GM21515 (cell line): ENCODE results near the gene NARS2.

Experiments
- ATAC-seq: cut with Tn5 transposase; IDR thresholded peaks from one replicate; pipeline ENCODE4 v1.9.1; 2021; ENCODE audit not compliant: unreplicated experiment

Gene NARS2

DNA sequence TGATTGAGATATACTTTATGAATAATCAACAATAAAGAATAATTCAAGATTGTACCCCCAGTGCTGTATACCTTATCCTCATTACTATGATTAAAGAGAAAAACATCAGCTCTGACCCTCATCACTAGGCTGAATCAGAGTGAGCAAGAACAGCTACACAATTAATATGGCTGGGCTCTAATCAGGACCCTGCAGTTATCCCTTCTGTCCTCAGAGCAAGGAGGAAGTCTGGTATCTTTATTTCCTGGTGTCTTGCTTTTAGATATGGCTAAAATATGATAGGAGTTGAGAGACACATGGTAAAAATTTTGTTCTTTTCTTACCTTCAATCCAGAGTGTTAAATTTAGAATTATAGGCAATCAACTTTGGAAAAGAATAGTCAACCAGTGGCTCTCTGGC lies 128.5 kb downstream of the NARS2 start:
- no peak for ATAC-seq

DNA sequence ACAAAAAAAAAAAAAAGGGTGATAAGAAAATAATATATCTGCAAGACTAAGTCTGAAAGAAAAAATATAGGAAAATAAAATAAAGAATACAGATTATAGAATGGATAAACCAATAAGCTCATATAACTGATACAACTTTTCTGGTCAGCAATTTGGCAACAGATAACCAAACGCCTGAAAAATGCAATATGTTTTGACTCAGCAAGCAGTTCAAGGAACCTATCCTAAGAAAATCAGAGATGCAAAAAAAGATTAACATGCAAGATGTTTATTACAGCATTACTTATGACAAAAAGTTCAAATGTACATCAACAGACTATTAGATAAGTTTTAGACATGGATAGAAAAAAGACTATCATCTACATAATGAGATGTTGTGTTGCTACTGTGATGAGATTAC lies 129.9 kb downstream of the NARS2 start:
- no peak for ATAC-seq

DNA sequence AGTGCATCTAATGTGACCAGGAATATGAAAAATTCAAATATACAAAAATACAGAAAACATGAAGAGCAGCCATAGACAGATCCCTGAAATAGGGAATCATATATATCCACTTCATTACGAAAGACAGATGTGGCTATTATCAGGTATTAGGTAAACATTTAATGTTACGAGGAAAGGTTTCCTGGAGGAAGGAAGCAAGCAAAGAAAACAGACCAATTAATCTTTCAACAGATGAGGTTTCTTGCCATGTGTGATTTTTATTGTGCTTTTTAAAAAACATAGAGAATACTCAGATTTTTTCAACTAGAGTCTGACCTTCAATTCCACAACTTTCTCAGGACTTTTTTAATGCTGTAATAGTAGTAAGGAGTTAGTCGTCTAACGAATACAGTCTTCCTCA lies 132.7 kb downstream of the NARS2 start:
- no peak for ATAC-seq

DNA sequence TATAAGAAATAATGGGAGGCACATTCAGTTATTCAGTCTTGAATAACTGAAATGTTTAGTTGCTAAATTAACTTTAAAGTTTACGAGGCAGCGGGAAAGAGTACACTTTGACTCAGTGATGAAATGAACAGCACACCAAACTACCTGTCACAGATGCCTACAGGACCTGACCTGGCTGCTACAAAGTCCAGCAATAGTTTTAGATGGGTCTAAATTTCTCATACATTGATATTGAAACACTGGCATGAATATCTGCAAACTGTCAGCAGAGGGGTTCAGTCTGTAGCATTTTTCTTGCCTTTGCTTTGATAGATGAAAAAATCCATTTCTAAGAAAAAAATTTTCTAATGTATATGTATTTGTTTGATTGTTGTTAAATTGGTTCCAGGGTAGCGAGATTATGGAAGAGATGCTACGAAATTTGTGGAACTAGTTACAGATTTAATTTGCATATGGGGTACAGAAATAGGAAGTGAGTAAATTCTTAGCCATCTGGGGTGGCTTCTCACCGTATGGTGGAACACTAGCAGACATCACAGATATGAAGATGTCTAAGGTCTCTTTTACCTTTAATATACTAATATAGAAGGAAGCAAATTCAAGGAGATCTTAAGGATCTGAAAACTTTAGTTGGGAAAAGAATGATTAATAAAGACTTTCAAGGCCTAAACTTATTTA lies 136.2 kb downstream of the NARS2 start:
- peak; percentile 88 for ATAC-seq

DNA sequence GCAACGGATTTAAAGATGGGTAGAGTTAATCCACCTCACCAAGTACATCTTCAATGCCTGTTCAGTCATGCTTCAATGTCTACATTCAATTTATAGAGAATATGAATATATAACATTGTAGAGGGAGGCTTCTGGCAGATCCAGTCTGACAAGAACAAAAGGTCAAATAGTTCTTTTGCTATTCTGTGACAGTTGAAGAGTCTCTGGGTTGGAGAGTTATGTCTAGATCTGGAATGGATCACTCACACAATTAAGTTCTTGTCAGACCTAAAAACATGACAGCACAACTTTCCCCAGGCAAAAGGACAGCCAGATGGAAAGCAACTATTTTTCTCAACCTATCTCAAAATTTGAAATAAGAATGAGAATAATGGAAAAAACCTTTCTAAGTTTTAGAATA lies 141.7 kb downstream of the NARS2 start:
- no peak for ATAC-seq

DNA sequence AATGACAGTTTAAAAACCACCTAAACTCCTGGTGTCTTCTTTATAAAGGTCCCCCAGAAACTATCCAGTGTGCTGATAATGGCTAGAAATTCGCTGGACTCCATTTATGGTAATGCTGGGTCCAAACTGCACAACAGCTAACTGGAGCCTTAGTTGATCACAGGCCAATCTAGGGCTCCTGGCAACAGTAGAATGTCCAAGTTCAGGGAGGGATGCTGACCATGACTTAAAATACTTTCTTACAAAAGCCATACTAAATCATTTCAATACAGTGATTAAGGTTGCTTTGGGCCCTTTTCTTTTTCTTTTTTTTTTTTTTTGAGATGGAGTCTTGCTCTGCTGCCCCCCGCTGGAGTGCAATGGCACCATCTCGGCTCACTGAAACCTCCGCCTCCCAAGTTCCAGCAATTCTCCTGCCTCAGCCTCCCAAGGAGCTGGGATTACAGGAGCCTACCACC lies 142.6 kb downstream of the NARS2 start:
- no peak for ATAC-seq

DNA sequence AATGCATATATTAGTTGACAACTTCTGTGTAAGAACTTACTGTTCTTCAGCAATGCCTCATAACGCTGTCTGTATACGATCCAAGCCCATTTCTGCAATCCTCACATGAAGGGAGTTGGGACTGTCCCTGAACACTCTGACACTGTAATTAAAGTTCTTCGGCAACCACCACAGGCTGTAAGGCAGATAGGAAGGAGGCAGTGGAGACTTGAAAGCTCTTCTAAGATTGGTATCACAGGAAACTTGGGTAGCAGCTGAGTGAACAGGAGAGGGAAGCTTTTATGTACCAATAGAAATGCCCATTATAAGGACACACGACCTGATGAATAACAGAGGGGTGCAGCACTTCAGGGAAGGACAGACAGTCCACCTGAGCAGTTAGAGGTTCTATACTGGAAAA lies 145.0 kb downstream of the NARS2 start:
- no peak for ATAC-seq

DNA sequence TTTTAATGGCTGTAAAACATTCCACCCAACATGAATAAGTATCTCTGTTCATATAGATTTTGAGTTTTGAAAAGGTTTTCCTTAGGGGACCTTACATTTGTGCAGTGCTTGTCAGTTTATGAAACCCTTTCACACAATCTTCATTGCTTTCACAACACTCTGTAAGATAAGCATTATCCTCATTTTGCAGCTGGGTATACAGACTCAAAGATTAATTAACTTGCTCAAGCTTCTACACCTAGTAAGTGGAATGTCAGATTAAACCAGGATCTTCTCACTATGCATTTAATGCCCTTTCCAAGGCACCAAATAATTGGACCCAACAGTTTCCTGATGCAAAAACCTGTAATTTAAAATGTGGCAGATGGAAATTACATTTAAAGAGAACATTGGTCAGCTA lies 145.5 kb downstream of the NARS2 start:
- ATAC-seq, result no peak

DNA sequence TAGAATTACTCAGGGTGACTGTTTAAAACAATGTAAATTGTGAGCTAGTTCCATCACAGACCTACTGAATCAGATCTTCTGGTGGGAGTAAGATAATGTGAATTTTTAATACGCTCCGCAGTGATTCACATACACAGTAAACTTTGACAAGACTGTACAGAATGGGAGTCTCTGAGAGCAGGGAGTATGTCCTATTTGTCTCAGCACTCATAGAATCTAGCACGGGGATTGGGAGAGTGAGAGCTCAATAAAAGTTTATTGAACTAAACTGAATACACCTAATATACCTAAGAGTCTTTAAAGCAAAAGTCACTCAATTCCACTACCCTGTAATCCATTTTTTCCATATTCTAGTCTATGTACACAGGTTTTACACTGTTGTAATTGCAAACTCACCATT lies 145.9 kb downstream of the NARS2 start:
- no peak for ATAC-seq

DNA sequence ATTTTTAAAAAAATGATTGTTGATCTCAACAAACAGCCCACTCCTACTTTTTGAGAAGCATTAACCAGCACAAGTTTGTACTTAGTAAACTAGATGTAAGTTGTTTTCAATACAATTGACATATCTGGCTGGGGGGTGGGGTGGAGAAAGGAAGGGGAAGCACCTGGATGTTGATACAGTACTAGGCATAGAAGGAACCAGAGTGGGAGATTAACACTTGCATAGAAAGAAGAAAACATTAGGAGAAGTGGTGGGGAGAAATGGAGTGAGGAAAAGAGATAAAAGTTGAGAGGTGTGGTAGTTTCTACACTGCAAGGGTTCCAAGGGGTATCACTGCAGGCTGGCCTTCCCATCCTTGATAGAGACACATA lies 146.4 kb downstream of the NARS2 start:
- ATAC-seq, result no peak

DNA sequence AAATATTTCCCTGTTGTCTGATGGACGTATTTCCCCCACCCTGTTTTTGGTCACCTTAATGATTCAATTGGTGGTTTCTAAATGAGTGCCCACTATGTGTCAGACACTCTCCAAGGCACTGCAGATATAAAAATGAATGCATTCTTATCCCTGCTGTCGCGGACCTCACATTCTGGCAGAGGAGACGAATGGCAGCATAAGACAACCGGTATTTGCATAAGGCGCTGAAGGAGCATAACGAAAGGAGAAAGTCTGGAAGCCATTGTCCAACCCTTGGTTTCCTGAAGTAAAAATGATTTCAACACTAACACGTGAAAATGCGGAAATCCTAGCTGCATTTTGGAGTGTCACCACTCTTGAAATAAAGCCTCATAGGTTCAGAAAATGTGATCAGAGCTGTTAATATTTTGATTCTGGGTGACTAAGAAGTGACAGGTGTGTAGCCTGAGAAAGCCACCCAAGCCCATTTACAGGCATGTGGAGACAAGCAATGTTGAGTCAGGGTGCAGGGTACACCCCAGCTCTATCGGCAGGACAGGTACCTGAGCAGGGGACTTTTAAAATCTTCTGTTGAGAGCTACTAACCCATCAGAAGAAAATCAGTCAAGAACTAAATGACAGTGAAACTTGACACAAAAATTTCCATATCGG lies 146.9 kb downstream of the NARS2 start:
- ATAC-seq, result peak; percentile 28

DNA sequence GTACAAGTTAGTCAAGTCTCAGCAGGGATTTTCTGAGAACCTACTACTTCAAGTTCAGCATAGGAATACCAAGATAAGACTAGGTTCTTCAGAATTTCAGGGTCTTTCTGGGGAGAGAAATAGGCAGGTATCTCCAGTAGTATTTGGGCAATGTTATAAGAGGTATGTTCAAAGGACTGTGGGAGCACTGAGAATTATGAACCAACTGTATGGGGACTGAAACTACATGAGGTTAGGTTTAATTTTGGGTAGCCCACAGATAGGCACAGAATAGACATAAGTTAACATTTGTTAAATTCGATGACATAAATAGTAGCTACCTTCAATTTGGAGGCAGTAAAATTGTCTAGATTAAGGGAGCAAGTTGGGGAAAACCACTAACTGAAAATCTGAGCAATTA lies 147.8 kb downstream of the NARS2 start:
- no peak for ATAC-seq

DNA sequence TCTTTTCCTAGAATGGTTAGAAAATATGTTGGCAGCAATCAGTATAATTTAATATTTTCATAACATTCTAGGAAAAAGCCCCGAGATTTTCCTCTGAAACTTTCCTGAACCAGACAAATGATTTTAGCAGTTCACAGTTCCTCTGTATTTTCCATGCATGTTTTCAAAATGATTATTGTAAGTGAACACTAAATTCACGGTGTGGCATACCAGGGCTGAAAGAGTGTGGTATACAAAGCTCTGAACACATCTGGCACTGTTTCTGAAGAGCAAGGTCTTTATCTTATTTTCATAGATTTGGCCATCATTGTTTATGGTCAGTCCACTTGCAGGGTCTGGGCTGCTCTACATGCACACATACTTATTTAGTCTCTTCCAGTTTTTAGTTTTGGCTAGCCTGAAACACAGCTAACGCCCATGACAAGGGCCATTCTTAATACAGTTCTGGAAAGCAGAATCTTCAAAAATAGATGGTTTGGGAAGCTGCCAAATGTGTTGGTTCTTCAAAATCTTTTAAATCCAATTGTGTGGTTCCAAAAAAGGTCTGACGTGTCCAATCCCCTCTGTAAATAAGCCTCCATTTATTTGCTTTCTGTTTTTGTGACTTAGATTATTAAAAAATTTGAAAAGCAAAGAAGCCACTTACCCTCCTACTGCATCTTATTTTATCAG lies 149.1 kb downstream of the NARS2 start:
- no peak for ATAC-seq

DNA sequence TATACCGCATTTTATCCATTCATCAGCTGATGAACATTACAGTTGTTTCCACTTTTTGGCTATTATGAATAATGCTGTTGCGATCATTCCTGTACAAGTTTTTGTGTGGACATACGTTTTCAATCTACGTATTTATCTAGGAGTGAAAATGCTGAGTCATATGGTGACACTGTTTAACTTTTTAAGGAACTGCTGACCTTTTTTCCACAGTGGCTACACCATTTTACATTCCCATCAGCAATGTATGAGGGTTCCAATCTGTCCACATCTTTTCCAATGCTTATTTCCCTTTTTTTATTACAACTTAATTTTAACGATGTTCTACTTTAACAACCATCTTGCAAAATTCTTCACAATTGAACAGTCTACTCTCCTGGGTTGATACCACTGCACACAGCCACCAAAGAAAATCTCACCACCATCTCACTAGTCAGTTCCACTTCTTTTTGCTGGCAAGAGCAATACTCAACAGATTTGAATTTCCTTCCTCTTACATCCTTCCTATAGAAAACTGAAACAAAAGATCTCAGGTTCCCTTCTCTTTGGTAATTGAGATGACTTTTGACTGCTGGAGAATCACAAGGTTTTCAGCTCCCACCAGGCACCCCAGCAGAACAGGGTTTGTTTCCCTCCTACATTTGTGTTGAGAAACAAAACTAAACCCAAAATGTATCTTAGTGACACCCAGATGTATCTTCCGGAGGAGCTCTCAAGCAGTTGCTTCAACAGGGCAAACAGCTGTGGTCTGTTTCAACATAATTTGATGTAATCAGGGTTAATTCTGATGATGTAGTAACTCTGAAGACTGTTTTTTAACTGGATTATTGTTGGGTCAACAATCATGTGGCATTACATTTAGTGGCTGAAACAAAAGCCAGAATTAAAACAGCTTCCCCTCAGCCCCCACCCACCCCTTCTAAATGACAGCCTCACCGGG lies 150.1 kb downstream of the NARS2 start:
- ATAC-seq, result peak; percentile 42

DNA sequence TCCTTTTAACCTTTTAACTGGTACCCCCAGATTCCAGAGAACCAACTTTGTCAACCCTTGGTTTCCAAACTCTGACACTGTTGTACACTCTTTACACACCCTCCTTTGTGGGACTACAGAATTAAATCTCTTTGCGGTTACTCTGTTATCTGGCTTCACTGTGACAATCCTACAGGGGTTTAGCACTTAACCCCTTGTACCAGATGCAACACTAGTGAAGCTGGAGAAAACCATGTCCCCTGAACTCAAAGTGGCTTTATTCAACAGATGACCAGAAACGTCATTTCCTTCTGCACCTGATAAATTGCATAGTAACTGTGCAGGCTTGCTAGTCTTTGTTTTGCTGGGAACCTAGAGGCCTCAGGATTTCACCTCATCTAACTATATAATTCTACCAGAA lies 151.4 kb downstream of the NARS2 start:
- no peak for ATAC-seq

DNA sequence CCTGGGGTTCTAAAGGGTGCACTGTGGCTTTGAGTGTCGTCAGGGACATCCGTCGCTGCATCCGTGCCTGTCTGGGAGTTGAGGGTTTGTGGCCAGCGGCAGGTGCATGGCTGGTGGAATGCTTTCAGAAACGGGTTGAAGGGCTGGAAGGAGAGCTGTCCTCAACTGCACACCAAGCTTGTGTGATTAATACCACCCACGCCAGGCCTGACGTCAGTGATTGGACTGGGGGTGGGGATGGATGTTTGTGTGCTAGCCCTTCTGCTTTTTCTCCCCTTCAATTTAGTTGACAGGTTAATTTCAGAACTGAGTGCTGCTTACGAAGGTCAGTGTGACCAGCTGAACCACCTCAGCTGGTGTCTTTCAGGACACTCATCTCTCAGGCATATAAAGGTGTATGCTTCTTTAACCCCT lies 153.9 kb downstream of the NARS2 start:
- no peak for ATAC-seq

DNA sequence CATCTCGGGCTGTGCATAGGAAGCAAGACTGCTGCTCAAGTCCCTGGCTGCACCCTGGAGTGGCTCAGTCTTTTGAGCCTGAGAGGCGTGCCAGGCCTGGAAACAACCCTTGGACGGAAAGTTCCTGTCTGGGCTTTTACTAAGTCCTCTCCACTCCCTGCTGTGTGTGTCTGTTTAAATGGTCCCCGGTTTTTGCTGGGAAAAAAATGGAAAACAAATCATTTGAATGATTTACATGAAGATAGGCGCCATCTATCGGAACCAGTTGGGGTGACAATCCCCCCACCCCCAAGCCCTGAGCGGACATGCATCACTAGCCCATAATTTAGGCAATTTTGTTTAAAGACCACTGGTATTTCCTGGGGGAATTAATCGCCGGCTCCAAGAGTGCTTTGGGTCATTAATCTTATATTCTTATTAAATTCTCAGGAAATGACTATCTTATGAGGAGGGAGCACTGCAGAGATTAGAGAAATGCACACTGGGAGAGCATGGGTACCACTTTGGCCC lies 154.4 kb downstream of the NARS2 start:
- ATAC-seq, result no peak

DNA sequence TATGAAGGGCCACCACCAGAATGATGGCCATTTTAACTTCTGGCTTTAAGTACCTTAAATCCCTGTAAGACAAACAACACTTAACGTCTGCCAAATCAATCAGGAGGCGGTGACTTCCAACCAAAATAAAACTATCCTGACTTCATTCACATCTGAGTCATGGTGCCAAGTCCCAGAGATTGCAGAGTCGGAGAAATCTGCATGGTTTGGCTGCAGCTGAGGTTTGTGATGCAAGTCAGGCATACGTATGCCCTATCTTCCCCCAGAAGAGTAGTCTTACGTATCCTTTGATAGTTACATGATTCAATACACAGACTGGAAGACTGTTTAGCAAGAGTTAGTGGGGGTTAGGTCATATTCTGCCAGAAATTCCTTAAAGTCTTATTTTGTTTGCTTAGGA lies 155.3 kb downstream of the NARS2 start:
- no peak for ATAC-seq

DNA sequence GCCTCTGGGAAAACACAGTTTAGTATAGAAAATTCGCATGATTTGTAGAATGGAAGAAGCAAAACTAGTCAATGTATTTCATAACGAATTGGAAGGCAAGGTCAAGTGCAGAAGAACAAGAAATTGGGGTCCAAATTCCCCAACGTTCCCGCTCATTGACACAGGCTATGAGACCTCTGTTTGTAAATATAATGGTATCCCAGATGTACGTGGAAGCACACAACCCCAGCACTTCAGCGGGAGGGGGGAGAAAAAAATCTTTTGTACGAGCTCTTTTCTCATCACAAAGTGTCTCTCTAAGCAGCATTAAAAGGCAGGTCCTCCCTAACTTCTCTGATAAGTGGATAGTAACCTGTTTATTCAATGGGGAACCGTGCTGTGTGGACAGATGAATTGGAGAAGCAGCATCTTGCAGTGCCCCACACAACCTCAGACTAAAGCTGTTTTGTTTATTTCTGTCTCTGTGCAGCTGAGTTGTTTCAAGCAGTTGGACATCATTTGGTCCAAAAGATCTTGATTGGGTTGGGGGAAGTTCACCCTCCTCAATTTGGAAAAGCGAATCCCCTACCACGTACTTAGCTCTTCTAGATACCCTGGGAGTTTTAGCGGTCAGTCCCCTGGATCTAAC lies 156.0 kb downstream of the NARS2 start:
- no peak for ATAC-seq

DNA sequence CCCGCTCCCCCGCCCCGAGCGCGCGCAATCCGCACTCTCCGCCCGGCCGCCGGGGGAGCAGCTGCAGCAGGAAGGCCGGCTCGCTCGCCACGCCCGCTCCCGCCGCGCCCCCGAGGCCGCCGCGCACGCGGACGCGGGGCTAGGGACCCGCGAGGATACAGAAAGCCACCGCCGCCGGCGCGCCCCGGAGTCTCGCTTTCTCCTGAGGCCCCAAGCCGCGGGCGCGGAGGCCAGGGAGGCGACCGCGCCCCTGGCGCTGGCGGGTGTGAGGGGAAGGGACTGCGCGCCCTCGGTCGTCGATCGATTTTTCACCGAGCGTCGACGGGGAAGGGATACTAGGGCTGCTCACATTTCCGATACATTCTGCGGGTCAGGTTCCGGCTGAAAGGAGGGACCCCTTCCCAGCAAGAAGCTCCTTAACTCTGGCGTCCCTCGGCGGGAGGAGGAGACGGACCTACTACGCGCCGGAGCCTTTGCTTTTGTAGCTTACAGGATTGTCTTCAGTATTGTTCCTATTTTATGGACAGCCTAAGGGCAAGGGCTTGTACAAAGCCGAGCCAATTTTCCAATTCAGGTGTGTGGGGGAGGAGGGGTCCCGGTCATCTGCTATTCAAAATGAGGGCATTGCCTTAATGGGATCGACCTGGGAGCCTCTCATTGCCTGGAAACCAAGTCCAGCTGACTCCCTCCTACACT lies 156.6 kb downstream of the NARS2 start:
- ATAC-seq, result peak; percentile 50
